ENCODE measurements around the gene SYS1.

The SYS1 gene

DNA sequence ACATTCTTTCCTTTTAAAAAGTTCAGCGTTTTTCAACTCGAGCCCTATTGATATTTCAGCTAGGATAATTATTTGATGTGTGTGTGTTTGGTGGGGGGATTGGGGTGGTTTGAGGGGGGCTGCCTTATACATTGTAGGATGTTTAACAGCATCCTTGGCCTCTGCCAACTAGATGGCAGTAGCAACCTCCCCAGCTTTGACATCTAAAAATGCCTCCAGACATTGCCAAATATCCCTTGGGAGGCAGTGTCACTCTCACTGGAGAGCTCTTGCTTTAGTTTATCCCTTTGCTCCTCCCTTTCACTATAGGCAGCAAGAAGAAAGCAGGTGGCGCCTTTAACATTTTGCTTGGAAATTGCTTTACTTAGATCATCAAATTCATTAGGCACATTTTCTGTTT, 29.8 kb downstream of the SYS1 start:
- no peak for DNase-seq

DNA sequence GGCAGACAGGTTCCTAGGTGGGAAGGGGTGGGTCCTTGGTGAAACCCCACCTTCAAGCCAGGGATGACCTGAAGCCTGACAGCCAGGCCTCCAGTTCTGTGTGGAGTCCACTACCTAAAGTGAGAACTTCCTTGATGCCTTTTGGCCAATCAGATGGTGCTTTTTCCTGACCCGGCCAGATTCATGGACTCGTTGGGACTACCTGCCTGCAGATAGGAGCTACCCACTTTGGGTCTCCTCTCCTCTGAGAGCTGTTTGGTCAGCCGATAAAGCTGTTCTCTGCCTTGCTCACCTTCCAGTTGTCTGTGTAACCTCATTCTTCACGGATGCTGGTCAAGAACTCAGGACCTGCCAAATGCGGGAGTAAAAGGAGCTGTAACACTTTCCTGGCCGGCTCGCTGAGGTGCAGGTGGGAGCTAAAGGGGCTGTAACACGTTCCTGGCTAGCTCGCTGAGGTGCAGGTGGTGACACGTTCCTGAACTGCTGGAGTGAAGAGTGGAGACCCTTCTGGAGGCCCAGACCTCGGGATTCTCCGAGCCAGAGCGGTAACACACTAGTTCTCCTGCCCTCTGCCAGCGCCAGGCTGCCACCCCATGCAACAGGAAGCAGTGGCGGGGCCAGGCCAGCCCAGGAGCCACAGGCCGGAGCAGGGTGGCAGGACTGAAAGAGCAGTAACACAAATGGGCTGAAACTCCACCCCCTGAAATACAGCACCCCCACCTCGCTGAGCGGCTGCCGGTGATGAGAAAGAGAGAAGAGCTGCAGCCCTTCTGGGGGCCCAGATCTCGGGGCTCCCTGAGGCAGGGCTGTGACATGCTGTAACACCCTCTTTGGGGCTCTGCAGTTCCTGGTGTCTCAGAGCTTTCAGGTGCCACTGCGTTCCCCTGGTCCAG, 31.5 kb downstream of the SYS1 start:
- DNase-seq: no peak

DNA sequence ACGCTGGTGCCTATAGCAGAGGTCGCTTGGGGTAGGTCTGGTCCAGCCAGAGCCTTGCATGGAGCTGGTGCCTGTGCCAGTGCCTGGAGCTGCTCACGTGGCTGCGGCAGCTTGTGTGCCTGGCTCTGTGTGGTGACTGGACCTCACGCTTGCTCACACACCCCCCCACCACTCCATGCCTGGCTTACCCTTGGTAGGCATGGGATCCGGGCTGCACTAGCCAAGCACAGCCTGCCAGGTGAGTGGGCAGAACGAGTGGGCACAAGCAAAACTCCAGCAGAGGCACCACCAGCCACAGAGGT, 32.1 kb downstream of the SYS1 start:
- DNase-seq: no peak

DNA sequence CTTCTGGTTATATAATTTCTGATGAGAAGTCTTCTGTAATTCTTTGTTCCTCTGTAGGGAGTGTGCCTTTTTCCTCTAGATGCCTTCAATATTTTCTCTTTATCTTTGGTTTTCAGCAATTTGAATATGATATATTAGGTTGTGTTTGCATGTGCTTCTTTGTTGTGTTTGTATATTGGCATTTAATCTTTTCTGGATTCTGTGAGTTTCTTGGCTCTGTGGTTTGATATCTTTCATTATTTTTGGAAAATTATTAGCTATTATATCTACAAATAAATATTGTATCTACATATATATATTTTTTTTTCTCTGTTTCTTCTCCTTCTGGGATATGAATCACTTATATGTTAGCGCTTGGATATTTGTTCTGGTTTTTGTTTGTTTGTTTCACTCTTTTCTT, 36.1 kb downstream of the SYS1 start:
- no peak for DNase-seq

DNA sequence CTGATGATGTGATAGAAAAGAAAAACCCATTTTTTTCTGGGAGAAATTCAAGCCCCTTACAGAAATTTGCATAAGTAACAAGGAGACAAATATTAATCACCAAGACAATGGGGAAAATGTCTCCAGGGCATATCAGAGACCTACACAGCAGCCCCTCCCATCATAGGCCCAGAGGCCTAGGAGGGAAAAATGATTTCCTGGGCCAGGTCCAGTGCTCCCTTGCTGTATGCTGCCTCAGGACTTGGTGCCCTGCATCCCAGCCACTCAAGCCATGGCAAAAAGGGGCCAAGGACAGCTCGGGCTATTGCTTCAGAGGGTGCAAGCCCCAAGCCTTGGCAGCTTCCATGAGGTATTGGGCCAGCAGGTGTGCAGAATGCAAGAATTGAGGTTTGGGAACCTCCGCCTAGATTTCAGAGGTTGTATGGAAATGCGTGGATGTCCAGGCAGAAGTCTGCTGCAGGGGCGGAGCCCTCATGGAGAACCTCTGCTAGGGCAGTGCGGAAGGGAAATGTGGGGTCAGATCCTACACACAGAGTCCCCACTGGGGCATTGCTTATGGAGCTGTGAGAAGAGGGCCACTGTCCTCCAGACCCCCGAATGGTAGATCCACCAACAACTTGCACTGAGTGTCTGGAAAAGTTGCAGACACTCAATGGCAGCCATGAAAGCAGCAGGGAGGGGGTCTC, 37.5 kb downstream of the SYS1 start:
- DNase-seq: no peak

DNA sequence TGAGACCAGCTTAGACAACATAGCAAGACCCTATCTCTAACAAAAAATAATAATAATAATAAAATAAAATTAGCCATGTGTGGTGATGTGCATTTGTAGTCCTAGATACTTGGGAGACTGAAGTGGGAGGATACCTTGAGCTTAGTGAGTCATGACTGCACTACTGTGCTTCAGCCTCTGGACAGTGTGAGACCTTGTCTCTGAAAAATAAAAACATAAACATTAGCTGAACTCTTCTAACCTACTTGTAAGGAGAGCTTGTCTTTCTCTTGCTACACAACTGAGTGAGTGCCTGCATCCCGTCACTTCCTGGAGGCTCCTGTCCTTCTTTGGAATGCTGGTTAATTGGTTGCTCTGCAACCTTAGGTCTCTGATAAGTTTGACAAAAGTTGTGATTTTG, 40.0 kb downstream of the SYS1 start:
- DNase-seq: no peak

DNA sequence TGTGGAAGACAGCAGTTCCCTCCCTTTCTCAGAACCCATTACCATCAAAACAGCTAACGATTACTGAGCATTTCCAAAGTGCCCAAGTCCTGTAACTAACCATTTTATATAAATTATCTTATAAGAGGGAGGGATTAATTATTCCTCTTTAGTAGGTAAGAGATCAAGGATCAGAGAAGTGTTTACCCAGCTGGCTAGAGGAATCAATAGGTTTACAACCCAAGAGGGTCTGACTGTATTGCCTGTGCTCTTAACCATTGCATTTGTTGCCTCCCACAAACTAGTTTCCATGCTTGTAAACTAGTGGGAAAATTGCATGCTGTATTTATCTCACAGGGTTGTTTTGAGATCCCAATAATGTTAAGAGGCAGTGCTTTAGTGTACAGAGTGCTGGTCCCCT, 41.5 kb downstream of the SYS1 start:
- DNase-seq: no peak

DNA sequence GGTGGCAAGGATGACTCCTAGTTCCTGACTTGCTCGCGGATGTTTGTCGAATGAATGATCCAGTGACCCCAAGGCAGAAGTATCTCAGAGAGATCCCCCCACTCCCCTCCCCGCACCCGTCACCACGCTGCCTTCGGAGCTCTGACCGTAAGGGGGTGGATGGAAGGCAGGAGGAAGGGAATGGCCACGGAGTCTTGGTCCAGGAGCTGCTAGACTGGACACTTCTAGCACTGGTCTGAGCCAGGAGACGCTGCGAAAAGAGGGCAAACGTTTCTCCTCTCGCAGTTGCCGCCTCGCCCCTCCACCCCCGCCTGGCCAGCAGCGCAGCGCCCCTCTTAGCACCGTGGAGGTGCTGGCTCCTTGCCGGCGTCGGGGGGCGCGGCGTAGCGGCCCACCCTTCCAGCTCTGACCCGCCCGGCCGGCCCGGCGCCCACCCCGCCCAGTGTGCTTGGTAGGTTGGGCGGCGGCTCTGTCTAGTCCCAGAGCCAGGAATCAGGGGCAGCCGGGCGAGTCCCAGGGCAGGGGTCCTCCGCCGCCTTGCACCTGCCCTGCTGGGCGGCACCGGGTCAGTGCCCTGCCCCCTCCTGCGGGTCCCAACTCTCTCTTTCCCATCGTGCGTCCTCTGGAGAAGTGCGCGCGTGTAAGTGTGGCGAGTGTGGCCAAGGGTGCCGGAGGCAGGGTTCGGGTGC, 42.8 kb downstream of the SYS1 start:
- DNase-seq: peak in 1 of 2 experiments; percentile 50

DNA sequence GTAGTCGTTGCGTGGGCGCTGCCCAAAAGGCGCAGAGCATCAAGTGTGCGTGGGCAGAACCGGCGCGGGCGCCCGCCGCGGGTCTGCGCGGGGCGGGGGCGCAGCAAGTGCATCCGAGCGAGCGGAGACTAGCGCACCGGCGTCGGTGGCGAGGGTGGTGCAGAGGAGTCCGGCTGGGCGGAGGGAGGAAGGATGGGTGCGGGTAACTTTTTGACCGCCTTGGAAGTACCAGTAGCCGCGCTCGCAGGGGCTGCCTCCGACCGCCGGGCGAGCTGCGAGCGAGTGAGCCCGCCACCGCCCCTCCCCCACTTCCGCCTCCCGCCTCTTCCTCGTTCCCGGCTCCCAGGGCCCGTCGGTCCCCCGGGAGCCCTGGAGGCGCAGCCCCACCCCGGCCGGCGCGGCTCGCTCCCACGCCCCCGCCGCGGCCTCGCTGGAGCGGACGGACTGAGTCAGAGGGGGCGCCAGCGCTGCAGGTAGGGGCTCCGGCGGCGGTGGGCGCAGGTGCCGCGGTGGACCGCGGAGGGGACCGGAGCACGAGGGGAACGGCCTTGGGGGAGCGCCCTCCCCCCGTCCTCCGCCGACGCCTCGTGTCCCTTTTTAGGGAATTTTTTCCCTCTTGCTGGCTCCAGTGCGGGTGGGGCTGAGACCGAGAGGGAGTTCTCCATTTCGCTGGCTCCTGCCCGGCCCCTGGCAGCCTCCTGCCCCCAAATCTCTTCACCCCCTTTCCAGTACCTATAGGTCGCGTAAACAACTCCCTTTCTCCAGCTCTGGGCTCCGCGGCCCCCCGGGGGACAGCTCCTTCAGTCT, 43.5 kb downstream of the SYS1 start:
- DNase-seq: peak in 1 of 2 experiments; percentile 26

DNA sequence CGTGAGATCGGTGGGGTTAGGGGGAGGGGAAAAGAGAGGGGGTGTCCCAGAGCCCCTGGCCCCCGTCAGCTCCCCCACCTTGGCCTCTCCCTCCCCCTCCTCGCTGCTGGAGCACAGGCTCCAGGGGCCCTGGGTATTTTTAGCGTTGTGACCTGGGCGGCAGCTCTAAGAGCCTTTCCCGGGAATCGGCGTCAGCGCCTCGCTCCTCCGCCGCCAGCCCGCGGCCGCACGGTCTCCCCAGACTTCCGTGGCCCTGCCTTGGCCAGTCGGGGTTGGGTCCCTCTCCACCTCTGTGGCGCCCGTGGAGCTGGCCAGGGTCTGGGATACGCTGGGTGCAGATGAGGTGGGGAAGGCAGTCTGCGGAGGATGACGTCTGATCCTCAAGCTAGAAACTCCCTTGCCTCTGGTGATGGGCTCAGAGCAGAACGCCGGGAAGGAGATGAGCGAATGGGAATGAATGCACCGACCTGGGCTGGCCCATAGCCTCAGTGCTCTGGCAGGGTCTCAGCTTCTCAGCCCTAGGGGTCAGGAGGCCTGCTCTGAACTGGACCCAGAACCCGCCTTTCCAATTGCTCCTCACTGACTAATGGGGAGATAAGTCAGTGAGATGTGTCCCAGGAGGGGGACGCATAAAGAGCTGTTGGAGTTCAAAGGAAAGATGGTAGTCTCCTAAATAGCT, 44.2 kb downstream of the SYS1 start:
- DNase-seq: peak in 1 of 2 experiments; percentile 33

DNA sequence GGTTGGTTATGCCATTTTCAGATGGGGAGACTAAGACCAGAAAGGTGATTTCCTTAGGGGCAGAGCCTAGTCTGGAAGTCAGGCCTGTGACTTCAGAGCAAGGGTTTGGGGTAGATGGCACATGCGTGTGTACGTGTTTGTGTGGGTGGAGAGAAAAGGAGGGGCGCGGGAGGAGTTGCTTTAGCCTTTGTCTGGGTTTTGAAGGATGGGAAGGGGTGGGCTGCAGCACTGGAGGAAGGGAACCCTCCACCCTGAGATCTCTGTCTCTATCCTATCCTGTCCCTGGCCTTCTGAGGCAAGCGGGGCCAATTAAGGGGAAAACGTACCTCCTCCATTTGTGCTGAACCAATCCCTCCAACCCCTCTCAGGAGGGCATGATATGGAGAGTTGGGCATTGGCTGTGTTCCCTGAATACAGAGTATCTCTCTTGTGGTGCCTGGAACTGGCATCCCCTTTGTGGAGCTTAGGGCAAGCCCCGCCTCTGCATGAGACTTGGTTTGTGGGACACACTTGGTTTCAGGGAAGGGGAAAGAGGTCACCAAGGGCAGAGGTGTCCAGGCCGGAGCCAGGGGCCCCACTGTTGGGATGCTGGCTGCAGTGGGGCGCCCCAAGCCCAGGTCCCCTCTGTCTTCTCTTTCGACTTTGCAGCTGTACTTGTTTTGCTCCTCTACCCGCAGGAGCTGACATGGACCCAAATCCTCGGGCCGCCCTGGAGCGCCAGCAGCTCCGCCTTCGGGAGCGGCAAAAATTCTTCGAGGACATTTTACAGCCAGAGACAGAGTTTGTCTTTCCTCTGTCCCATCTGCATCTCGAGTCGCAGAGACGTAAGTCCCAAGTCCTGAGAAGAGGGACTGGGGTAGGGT, 45.1 kb downstream of the SYS1 start, which contains the start of gene DBNDD2:
DBNDD2 (plus strand) TSS at position 507 of the 863 bp plus-strand sequence; CDS start at position 686, 179 bp downstream.
- no peak for DNase-seq

DNA sequence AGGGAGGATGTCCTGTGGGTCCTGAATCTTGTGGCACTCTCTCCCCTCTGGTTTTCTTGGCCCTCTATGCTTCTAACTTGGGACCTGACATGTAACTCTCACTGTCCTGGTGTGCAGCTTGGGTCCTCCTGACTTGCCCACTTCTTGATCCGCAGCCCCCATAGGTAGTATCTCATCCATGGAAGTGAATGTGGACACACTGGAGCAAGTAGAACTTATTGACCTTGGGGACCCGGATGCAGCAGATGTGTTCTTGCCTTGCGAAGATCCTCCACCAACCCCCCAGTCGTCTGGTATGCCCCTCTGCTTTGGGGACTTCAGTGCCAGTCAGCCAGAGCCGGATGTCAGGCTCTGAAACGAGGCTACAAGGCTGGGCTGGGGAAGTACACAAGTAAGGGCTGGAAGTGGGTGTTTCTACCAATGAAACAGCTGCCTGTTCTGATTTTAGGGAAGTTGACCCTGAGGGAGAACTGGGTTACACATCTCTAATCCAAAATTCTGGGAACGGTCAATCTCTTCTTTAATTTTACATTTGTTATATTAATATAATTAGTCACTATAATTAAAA, 45.8 kb downstream of the SYS1 start:
- no peak for DNase-seq

DNA sequence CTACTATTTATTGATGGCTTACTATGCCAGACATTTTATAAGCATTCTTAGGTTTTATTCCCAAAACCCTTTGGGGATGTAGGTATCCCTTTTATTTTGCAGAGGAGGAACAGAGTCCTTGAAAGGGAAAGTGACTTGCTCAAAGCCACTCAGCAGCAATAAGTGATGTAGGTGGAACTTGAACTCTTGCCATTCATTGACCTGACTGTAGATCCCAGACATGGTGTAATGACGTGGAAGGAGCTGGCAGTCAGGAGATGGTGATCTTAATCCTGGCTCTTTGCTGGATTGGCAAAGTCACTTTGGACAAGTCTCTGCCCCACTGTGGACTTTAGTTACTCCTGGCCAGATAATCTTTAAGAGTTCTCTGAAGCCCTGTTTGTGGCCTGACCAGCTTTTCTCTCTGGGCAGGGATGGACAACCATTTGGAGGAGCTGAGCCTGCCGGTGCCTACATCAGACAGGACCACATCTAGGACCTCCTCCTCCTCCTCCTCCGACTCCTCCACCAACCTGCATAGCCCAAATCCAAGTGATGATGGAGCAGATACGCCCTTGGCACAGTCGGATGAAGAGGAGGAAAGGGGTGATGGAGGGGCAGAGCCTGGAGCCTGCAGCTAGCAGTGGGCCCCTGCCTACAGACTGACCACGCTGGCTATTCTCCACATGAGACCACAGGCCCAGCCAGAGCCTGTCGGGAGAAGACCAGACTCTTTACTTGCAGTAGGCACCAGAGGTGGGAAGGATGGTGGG, 46.7 kb downstream of the SYS1 start:
- no peak for DNase-seq

DNA sequence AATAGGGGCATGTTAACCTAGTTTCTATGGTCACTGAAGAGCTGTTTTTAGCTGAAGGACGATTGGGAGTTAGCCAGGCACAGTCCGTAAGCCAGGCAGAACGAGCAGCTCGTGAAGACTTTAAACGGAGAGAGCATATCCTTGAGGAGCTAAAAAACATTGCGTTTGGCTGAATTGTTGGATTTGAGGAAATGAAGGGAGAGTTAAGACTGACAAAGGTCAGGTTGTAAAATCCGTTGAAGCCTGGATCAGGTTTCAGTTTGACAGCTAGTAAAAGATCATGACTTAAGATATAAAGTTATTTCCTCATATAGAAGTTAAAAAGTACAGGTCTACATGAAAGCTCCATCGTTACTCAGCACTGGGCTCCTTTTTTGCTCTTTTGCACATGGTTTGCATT, 47.9 kb downstream of the SYS1 start:
- no peak for DNase-seq

DNA sequence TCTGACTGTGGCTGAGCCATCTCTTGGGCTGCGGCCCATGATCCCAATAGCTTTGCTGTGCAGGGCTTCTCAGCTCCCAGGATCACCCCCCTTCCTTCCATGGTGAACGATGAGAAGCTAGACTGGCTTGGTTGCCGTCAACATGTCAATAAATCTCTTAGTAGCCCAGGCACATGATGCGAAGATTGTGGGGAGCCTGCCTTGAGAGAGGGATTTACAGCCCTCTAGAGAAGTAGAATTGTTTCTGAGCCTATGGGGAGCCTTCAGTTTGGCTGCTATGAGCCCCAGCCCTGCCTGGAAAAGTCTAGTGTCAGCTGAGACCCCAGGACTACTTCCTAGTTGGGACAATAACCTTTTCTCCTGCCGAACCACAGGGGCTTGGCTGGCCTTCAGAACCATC, 49.7 kb downstream of the SYS1 start:
- no peak for DNase-seq

DNA sequence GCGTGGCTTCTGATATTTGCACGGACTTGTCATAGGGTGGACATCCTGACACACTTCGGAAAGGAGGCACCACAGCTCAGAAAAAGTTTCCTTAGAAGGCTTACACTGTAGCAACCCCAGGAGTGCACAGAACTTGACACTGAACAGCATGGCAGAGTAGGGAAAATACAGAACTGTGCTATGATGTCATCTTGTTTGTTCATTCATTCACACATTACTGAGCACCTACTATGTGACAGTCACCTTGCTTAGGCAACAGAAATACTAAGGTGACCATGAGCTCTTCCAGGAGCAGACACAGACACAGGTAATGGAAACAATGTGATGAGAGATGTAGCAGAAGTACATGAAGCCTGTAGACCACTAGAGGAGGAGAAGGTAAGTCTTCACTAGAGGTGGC, 50.5 kb downstream of the SYS1 start:
- no peak for DNase-seq

DNA sequence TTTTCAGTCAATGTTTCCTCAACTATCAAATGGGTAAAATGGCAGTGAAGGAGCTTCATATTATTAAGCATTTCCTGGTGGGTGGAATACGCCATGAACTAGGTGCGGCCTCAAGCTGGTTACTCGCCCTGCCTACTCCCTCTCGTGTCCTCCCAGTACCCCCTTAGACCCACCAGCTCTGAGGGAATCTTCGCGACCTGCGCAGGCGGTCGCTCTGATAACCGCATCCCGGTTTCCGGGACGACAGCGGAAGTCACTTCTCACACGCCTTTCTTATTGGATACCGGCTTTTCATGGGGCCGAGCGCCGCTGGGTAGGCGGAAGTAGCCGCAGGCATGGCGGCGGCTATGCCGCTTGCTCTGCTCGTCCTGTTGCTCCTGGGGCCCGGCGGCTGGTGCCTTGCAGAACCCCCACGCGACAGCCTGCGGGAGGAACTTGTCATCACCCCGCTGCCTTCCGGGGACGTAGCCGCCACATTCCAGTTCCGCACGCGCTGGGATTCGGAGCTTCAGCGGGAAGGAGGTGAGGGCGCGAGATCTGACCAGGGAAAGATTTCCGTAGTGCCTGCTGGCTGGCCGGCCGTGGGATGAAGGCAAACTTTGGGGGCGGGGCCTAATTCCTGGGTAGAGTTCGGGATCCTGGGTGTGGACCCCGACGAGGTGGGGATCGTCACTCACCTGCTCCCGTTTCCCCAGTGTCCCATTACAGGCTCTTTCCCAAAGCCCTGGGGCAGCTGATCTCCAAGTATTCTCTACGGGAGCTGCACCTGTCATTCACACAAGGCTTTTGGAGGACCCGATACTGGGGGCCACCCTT, 53.1 kb downstream of the SYS1 start, which contains the start of gene PIGT:
PIGT (plus strand) TSS at position 320 of the 816 bp plus-strand sequence; CDS start at position 336, 16 bp downstream.
- peak; percentile 74 to 86 for DNase-seq

DNA sequence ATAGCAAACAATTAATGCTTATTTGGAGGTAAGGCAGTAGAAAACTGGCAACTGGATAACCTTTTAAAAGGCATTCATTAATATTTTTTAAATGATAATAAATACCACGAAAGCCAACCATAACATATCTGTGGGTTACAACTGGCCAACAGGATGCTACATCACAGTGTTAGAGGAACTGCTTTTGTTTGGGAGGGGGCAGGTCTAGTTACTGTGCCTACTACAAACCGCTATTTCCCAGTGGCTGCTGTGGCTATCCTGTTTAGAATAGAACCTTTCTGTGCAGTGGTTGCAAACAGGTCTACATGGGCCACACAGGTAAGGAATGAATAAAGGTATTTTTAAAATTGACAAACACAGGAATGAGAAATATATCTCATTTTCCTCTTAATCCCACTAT, 54.0 kb downstream of the SYS1 start:
- no peak for DNase-seq

All from SW 1271 (cell line).